Measurements from ENCODE around the gene SRGAP3. TPM values are rescaled to one million over a fixed set of nuclear protein-coding genes. Genes with fewer than 3 reads are reported as not detected.
A peak's percentile ranks its signal among the peaks of the same experiment; 100 is the strongest.

SRGAP3 gene
- total RNA-seq, 4 donors from 2014 or later = 2.0 to 6.9 (median 4.8) TPM

DNA sequence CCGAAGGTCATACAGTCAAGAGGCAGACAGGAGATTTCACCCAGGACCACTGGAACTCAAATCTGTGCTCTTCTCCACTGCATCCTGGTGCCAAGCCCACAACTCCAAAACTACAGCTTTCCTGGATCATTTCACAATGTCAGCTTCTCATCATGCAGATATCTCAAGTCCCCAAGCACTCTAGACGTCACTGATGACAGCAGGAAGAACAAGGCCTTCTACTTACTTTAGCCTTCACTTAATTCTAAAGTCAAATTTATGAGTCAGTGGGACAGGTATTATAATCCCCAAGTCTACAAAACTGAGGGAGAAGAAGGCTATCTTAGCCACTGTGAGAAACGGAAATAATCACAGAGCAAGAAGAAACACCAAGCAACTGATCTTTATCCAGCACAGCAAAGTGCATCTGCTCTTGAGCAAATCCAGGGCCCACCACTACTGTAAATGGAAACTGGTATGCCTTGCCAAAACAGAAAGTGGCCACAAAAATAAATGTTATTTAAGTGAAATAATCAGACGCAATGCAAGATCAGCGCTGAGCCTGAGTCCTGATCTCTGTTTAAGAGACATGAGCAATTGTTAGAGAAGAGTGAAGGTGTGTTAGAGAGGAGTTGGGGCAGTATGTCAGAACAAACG lies 287.1 kb downstream of the SRGAP3 start:
- WGBS, 2 donors (ENCODE audit: low coverage in 1 of 2) = 21 to 45% methylated on average over 4 to 6 of the region's 6 CpGs
- TF ChIP-seq POLR2AphosphoS5 (IDR thresholded peaks at IDR 0.05) = no peak
- TF ChIP-seq, protein P1, sequence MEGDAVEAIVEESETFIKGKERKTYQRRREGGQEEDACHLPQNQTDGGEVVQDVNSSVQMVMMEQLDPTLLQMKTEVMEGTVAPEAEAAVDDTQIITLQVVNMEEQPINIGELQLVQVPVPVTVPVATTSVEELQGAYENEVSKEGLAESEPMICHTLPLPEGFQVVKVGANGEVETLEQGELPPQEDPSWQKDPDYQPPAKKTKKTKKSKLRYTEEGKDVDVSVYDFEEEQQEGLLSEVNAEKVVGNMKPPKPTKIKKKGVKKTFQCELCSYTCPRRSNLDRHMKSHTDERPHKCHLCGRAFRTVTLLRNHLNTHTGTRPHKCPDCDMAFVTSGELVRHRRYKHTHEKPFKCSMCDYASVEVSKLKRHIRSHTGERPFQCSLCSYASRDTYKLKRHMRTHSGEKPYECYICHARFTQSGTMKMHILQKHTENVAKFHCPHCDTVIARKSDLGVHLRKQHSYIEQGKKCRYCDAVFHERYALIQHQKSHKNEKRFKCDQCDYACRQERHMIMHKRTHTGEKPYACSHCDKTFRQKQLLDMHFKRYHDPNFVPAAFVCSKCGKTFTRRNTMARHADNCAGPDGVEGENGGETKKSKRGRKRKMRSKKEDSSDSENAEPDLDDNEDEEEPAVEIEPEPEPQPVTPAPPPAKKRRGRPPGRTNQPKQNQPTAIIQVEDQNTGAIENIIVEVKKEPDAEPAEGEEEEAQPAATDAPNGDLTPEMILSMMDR (IDR thresholded peaks at IDR 0.05) = no peak
- TF ChIP-seq POLR2A (IDR thresholded peaks at IDR 0.05) = no peak
- TF ChIP-seq EP300 (IDR thresholded peaks at IDR 0.05) = no peak
- Histone ChIP-seq H3K27me3 (no peaks in the 10 kb centered on the region), H3K27ac (peak overlapping the region in 1 of 4 donors; percentile 80), H3K9me3 (no peaks in the 10 kb centered on the region), H3K4me1 (peaks cover 3 to 20% (median 6%) of the 10 kb centered on the region in 3 donors), H3K4me3 (peak overlapping the region; percentile 67 to 99), H3K36me3 (peaks cover 0 to 6% of the 10 kb centered on the region in 2 donors)
- ATAC-seq = no peak

GRCh38 chr3:8959668-8960067 lies 289.8 kb downstream of the SRGAP3 start:
- no peaks in the 10 kb centered on the region for H3K9me3 ChIP-seq
- peaks cover 3 to 20% (median 6%) of the 10 kb centered on the region in 3 donors for H3K4me1 ChIP-seq
- TF ChIP-seq POLR2A (IDR thresholded peaks at IDR 0.05) = no peak
- no peak for TF ChIP-seq EP300 (IDR thresholded peaks at IDR 0.05)
- TF ChIP-seq, protein P1 (IDR thresholded peaks at IDR 0.05) = no peak
- no peak for TF ChIP-seq POLR2AphosphoS5 (IDR thresholded peaks at IDR 0.05)
- no peak overlapping the region for H3K4me3 ChIP-seq
- peaks cover 0 to 18% of the 10 kb centered on the region in 2 donors for H3K36me3 ChIP-seq
- 70 to 100% methylated on average over 5 to 8 of the region's 8 CpGs for WGBS, 2 donors (ENCODE audit: low coverage in 1 of 2)
- H3K27ac ChIP-seq = no peak overlapping the region
- no peak for ATAC-seq
- H3K27me3 ChIP-seq = no peaks in the 10 kb centered on the region

GRCh38 chr3:8954938-8955763 lies 294.3 kb downstream of the SRGAP3 start:
- H3K27ac ChIP-seq = no peak overlapping the region
- no peaks in the 10 kb centered on the region for H3K27me3 ChIP-seq
- H3K9me3 ChIP-seq = no peaks in the 10 kb centered on the region
- whole genome bisulfite sequencing, 2 donors (ENCODE audit: low coverage in 1 of 2) = 73% methylated on average over 1 to 2 of the region's 4 CpGs
- no peaks in the 10 kb centered on the region for H3K4me1 ChIP-seq
- peaks cover 0 to 18% of the 10 kb centered on the region in 2 donors for H3K36me3 ChIP-seq
- no peak for TF ChIP-seq POLR2AphosphoS5 (IDR thresholded peaks at IDR 0.05)
- no peak for TF ChIP-seq EP300 (IDR thresholded peaks at IDR 0.05)
- no peak for TF ChIP-seq POLR2A (IDR thresholded peaks at IDR 0.05)
- TF ChIP-seq, protein P1 (IDR thresholded peaks at IDR 0.05) = no peak
- no peak overlapping the region for H3K4me3 ChIP-seq
- ATAC-seq = no peak

GRCh38 chr3:8953313-8953712 lies 296.1 kb downstream of the SRGAP3 start:
- Histone ChIP-seq H3K4me1 (no peaks in the 10 kb centered on the region), H3K27ac (no peak overlapping the region), H3K36me3 (peaks cover 0 to 13% of the 10 kb centered on the region in 2 donors), H3K9me3 (no peaks in the 10 kb centered on the region), H3K4me3 (no peak overlapping the region), H3K27me3 (no peaks in the 10 kb centered on the region)
- no peak for ATAC-seq
- TF ChIP-seq, protein P1 (IDR thresholded peaks at IDR 0.05) = no peak
- TF ChIP-seq POLR2A (IDR thresholded peaks at IDR 0.05) = no peak
- no peak for TF ChIP-seq POLR2AphosphoS5 (IDR thresholded peaks at IDR 0.05)
- TF ChIP-seq EP300 (IDR thresholded peaks at IDR 0.05) = no peak

Data from gastroesophageal sphincter (tissue), 4 donors.